ENCODE results near the gene MBP.
"Not testable (repeated sequence)": the region's sequence is repeated elsewhere in the genome, so short reads cannot be mapped to it uniquely, and the experiment has no call there.

Gene MBP

GRCh38 chr18:77025831-77026363 lies 106.7 kb downstream of the MBP start:
- no peak for DNase-seq (ENCODE audit: low read depth in 1 of 2, low spot score in 1 of 2)

- DNase-seq (ENCODE audit: low read depth in 1 of 2, low spot score in 1 of 2): no peak
Measured at GRCh38 chr18:77025123-77025522, 107.5 kb downstream of the MBP start.

- no peak for DNase-seq (ENCODE audit: low read depth in 1 of 2, low spot score in 1 of 2)
Measured at GRCh38 chr18:77024476-77024875, 108.1 kb downstream of the MBP start.

GRCh38 chr18:77023102-77023782 lies 109.3 kb downstream of the MBP start:
- no peak for DNase-seq (ENCODE audit: low read depth in 1 of 2, low spot score in 1 of 2)

GRCh38 chr18:77022556-77022955 lies 110.0 kb downstream of the MBP start:
- DNase-seq (ENCODE audit: low read depth in 1 of 2, low spot score in 1 of 2): no peak

- DNase-seq (ENCODE audit: low read depth in 1 of 2, low spot score in 1 of 2): no peak
Measured at GRCh38 chr18:77022116-77022515, 110.5 kb downstream of the MBP start.

GRCh38 chr18:77021478-77021877 lies 111.1 kb downstream of the MBP start:
- not testable (repeated sequence) for DNase-seq (ENCODE audit: low read depth in 1 of 2, low spot score in 1 of 2)

- DNase-seq (ENCODE audit: low read depth in 1 of 2, low spot score in 1 of 2): no peak
Measured at GRCh38 chr18:77021075-77021474, 111.5 kb downstream of the MBP start.

- DNase-seq (ENCODE audit: low read depth in 1 of 2, low spot score in 1 of 2): no peak
Measured at GRCh38 chr18:77020561-77020960, 112.0 kb downstream of the MBP start.

GRCh38 chr18:77019641-77020040 lies 112.9 kb downstream of the MBP start:
- no peak for DNase-seq (ENCODE audit: low read depth in 1 of 2, low spot score in 1 of 2)

- DNase-seq (ENCODE audit: low read depth in 1 of 2, low spot score in 1 of 2): not testable (repeated sequence)
Measured at GRCh38 chr18:77018650-77019049, 113.9 kb downstream of the MBP start.

- DNase-seq (ENCODE audit: low read depth in 1 of 2, low spot score in 1 of 2): no peak
Measured at GRCh38 chr18:77017355-77017754, 115.2 kb downstream of the MBP start.

GRCh38 chr18:77016936-77017335 lies 115.6 kb downstream of the MBP start:
- no peak for DNase-seq (ENCODE audit: low read depth in 1 of 2, low spot score in 1 of 2)

GRCh38 chr18:77015771-77016710 lies 116.5 kb downstream of the MBP start:
- DNase-seq (ENCODE audit: low read depth in 1 of 2, low spot score in 1 of 2): no peak

- DNase-seq (ENCODE audit: low read depth in 1 of 2, low spot score in 1 of 2): no peak
Measured at GRCh38 chr18:77015169-77015568, 117.4 kb downstream of the MBP start.

- DNase-seq (ENCODE audit: low read depth in 1 of 2, low spot score in 1 of 2): no peak
Measured at GRCh38 chr18:77014538-77014937, 118.0 kb downstream of the MBP start.

GRCh38 chr18:77013811-77014521 lies 118.6 kb downstream of the MBP start:
- no peak for DNase-seq (ENCODE audit: low read depth in 1 of 2, low spot score in 1 of 2)

GRCh38 chr18:77012806-77013541 lies 119.6 kb downstream of the MBP start:
- DNase-seq (ENCODE audit: low read depth in 1 of 2, low spot score in 1 of 2): no peak

- no peak for DNase-seq (ENCODE audit: low read depth in 1 of 2, low spot score in 1 of 2)
Measured at GRCh38 chr18:77012120-77012519, 120.5 kb downstream of the MBP start.

- no peak for DNase-seq (ENCODE audit: low read depth in 1 of 2, low spot score in 1 of 2)
Measured at GRCh38 chr18:77009675-77010074, 122.9 kb downstream of the MBP start.

Data from activated T-helper 1 cell treated with anti-CD3 and anti-CD28 coated beads, Interleukin-2, amount 50 U/mL, for 16 hours (primary cell).